Measurements from ENCODE around the gene MICALL1. TPM values are rescaled to one million over a fixed set of nuclear protein-coding genes. Genes with fewer than 3 reads are reported as not detected.

MICALL1 gene
- total and polyA plus RNA-seq, 2 of the 13 experiments (the other 11 are each of a cell fraction or from before 2014, with no cell fraction given) = 7.6 to 10.6 TPM

- TF ChIP-seq ZNF530 (CRISPR knock-in tag; IDR thresholded peaks at IDR 0.05; ENCODE audit: low read depth) (no peak), ZNF777 (CRISPR knock-in tag; IDR thresholded peaks at IDR 0.05) (no peak), ZNF331 (CRISPR knock-in tag; IDR thresholded peaks at IDR 0.05) (no peak), POLR2AphosphoS5 (IDR thresholded peaks at IDR 0.05; ENCODE audit: low read depth, low read length) (no peak), ZNF337 (CRISPR knock-in tag; IDR thresholded peaks at IDR 0.05; ENCODE audit: borderline replicate concordance, low read depth) (no peak), YY1 (IDR thresholded peaks at IDR 0.05; ENCODE audit: insufficient read depth, insufficient replicate concordance, low read depth, low read length) (no peak), BORCS8-MEF2B (CRISPR knock-in tag; IDR thresholded peaks at IDR 0.05) (no peak; the same call in 1 of the 2 replicates), NR3C1 (CRISPR knock-in tag; IDR thresholded peaks at IDR 0.05) (no peak), SAP130 (CRISPR knock-in tag; IDR thresholded peaks at IDR 0.05; ENCODE audit: low read depth) (0 out of 2 replicates have a peak, but pooled peaks have one; percentile 19), TCF7 (IDR thresholded peaks at IDR 0.05; ENCODE audit: low read depth) (no peak), SMAD3 (CRISPR knock-in tag; IDR thresholded peaks at IDR 0.05) (no peak), KLF6 (CRISPR knock-in tag; IDR thresholded peaks at IDR 0.05) (0 out of 2 replicates have a peak, but pooled peaks have one; percentile 36), HHEX (CRISPR knock-in tag; IDR thresholded peaks at IDR 0.05) (no peak), STAG1 (CRISPR knock-in tag; IDR thresholded peaks at IDR 0.05) (no peak), USF2 (IDR thresholded peaks at IDR 0.05; ENCODE audit: low read depth, low read length) (no peak), USF2 (CRISPR knock-in tag; IDR thresholded peaks at IDR 0.05; ENCODE audit: borderline replicate concordance) (no peak; the same call in 1 of the 2 replicates), ZNF761 (CRISPR knock-in tag; conservative IDR thresholded peaks at IDR 0.05) (no peak), ZNF260 (CRISPR knock-in tag; IDR thresholded peaks at IDR 0.05; ENCODE audit: borderline replicate concordance, low read depth) (no peak), TEAD3 (CRISPR knock-in tag; optimal IDR thresholded peaks at IDR 0.05; ENCODE audit: borderline replicate concordance) (peak; percentile 79), ZNF564 (CRISPR knock-in tag; IDR thresholded peaks at IDR 0.05) (no peak), RXRA (CRISPR knock-in tag; IDR thresholded peaks at IDR 0.05) (peak; percentile 43; the same call in 1 of the 2 replicates), AGO1 (IDR thresholded peaks at IDR 0.05; ENCODE audit: low read depth, low read length, poor library complexity, severe bottlenecking) (no peak), PLRG1 (conservative IDR thresholded peaks at IDR 0.05) (no peak), ZNF563 (CRISPR knock-in tag; IDR thresholded peaks at IDR 0.05) (no peak), ZBTB37 (CRISPR knock-in tag; IDR thresholded peaks at IDR 0.05) (no peak; the same call in 1 of the 2 replicates), CREB1 (IDR thresholded peaks at IDR 0.05) (no peak), CREB1 (CRISPR knock-in tag; IDR thresholded peaks at IDR 0.05) (no peak), CEBPG (CRISPR knock-in tag; IDR thresholded peaks at IDR 0.05) (peak; percentile 61; the same call in 1 of the 2 replicates), THAP11 (CRISPR knock-in tag; IDR thresholded peaks at IDR 0.05) (no peak), BATF2 (CRISPR knock-in tag; IDR thresholded peaks at IDR 0.05) (no peak)
Observed at GRCh38 chr22:37898441-37899181, 7.5 kb upstream of the MICALL1 start (continued).
